M059J (cell line): Measurements from ENCODE around the gene PLA2R1. TPM values are rescaled to one million over a fixed set of nuclear protein-coding genes. Genes with fewer than 3 reads are reported as not detected.
A peak's percentile ranks its signal among the peaks of the same experiment; 100 is the strongest.

Experiments used
- DNase-seq: peaks from one replicate; pipeline ENCODE4 v3.0.0-alpha.2; 2012; ENCODE audit warnings: low read depth
- total RNA-seq: library from RNA; depleted of rRNA; stranded (reverse); fragments of >200 nt; shearing (Covaris generic); gene quantifications from 2 replicates; pipeline ENCODE4 v1.2.3, GENCODE V29; 2014; rRNA removed

The PLA2R1 gene
- total RNA-seq, 1 experiment from 2014 or later, result 1.8 TPM

GRCh38 chr2:159895258-159896065, 167.0 kb downstream of the PLA2R1 start:
- DNase-seq, result no peak

GRCh38 chr2:159894145-159894838, 168.1 kb downstream of the PLA2R1 start:
- no peak for DNase-seq

- DNase-seq, result no peak
Observed at GRCh38 chr2:159892990-159893810, 169.2 kb downstream of the PLA2R1 start.

- peak; percentile 83 for DNase-seq
Observed at GRCh38 chr2:159891917-159892730, 170.3 kb downstream of the PLA2R1 start.

- DNase-seq, result no peak
Observed at GRCh38 chr2:159891267-159891588, 171.2 kb downstream of the PLA2R1 start.

- no peak for DNase-seq
Observed at GRCh38 chr2:159890551-159891266, 171.7 kb downstream of the PLA2R1 start.

GRCh38 chr2:159882130-159882745, 180.2 kb downstream of the PLA2R1 start:
- DNase-seq, result no peak

Other genes starting within 250 kb of the PLA2R1 start
- 0.34 and 2.1 TPM in 2 replicates for gene LY75, start 157.9 kb downstream of the PLA2R1 start, total RNA-seq
- gene ITGB6, start 137.7 kb upstream of the PLA2R1 start, total RNA-seq, result 0.49 and 1.6 TPM in 2 replicates